ENCODE data around the gene UAP1L1. TPM values are rescaled to one million over a fixed set of nuclear protein-coding genes. Genes with fewer than 3 reads are reported as not detected.
A peak's percentile ranks its signal among the peaks of the same experiment; 100 is the strongest.

The UAP1L1 gene
- total RNA-seq, 4 donors from 2014 or later = 5.0 to 10.1 (median 6.8) TPM

- Histone ChIP-seq H3K27ac (no peak overlapping the region), H3K4me3 (no peak overlapping the region), H3K27me3 (peaks cover 59% of the 10 kb centered on the region), H3K9me3 (no peaks in the 10 kb centered on the region), H3K36me3 (no peaks in the 10 kb centered on the region), H3K4me1 (peaks cover 60% of the 10 kb centered on the region)
- TF ChIP-seq POLR2AphosphoS5 (IDR thresholded peaks at IDR 0.05) (no peak), CTCF (IDR thresholded peaks at IDR 0.05) (no peak), POLR2A (IDR thresholded peaks at IDR 0.05) (no peak), EP300 (IDR thresholded peaks at IDR 0.05) (no peak)
- 62% methylated on average over 2 of the region's 8 CpGs for WGBS
- DNase-seq (ENCODE audit: low spot score in 2 of 2) = no peak
These were observed 25.0 kb upstream of the UAP1L1 start for GRCh38 chr9:137052293-137052692.

- Histone ChIP-seq H3K36me3 (no peaks in the 10 kb centered on the region), H3K4me1 (peaks cover 62% of the 10 kb centered on the region), H3K27me3 (peaks cover 49% of the 10 kb centered on the region), H3K27ac (no peak overlapping the region), H3K9me3 (no peaks in the 10 kb centered on the region), H3K4me3 (peak overlapping the region; percentile 62)
- TF ChIP-seq EP300 (IDR thresholded peaks at IDR 0.05) (no peak), POLR2A (IDR thresholded peaks at IDR 0.05) (no peak), CTCF (IDR thresholded peaks at IDR 0.05) (no peak), POLR2AphosphoS5 (IDR thresholded peaks at IDR 0.05) (no peak)
- 0% methylated on average over 1 of the region's 71 CpGs for WGBS
- DNase-seq (ENCODE audit: low spot score in 2 of 2) = no peak
These were observed 24.0 kb upstream of the UAP1L1 start for GRCh38 chr9:137052998-137053943.

DNA sequence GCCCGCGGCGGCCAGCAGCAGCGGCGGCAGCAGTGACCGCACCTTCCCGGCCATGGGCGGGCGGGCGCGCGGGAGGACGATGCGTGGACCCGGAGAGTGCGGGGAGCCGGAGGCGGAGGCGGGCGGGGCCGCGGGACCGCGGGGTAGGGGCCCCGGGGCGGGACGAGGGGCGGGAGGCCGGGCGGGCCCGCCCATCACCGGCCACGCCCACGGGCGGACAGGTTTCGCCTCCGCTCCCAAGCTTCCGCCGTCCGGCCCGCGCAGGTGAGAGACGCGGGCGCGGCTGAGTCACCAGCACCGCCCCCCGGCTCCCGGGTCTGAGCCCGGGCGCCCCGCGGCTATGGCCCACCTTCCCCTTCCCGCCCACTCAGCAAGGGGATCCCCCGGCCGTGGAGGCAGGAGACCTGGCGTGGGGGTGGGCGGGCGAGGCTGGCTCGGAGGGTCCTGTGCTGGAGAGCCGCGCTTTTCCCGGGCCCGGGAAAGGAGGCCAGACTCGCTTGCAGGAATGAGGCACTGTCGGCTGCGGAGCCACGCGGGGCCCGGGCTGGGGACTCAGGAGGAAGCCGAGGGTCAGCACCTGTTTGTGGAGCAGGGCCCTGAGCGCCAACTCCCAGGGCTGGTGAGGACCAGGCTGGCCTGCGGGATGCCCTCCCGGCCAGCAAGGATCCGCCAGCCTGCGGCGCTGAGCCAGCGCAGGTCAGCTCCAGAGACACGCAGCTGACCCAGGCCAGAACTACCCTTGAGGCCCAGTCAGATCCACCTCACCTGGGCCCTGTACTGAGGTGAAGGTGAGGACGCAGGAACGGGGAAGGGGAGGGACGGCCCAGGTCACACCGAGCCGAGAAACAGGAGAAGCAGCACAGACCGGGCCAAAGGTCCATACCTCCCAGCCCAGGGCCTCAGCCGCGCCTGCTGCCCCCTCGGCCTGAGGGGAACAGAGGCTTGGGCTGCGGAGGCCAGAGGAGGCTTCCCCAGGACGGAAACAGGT lies 23.1 kb upstream of the UAP1L1 start, which contains the start of gene ENTPD2:
Gene ENTPD2 (minus strand): TSS at position 118 of the 988 bp plus-strand sequence. CDS start 64 bp downstream, at position 54.
- peaks cover 39% of the 10 kb centered on the region for H3K27me3 ChIP-seq
- no peaks in the 10 kb centered on the region for H3K9me3 ChIP-seq
- no peak for TF ChIP-seq EP300 (IDR thresholded peaks at IDR 0.05)
- TF ChIP-seq POLR2A (IDR thresholded peaks at IDR 0.05) = no peak
- TF ChIP-seq POLR2AphosphoS5 (IDR thresholded peaks at IDR 0.05) = no peak
- TF ChIP-seq CTCF (IDR thresholded peaks at IDR 0.05) = no peak
- no CpG with 5 or more reads among the region's 90 CpGs for WGBS
- DNase-seq (ENCODE audit: low spot score in 2 of 2) = no peak
- peaks cover 53% of the 10 kb centered on the region for H3K4me1 ChIP-seq
- peak within 1 kb of the TSS; percentile 22 for H3K27ac ChIP-seq
- H3K36me3 ChIP-seq = no peaks in the 10 kb centered on the region
- H3K4me3 ChIP-seq = peak within 1 kb of the TSS; percentile 62

- no peaks in the 10 kb centered on the region for H3K36me3 ChIP-seq
- peaks cover 47% of the 10 kb centered on the region for H3K4me1 ChIP-seq
- 69% methylated on average over 5 of the region's 17 CpGs for WGBS
- peaks cover 33% of the 10 kb centered on the region for H3K27me3 ChIP-seq
- no peak for TF ChIP-seq EP300 (IDR thresholded peaks at IDR 0.05)
- TF ChIP-seq POLR2A (IDR thresholded peaks at IDR 0.05) = no peak
- TF ChIP-seq POLR2AphosphoS5 (IDR thresholded peaks at IDR 0.05) = no peak
- no peak for TF ChIP-seq CTCF (IDR thresholded peaks at IDR 0.05)
- peak overlapping the region; percentile 20 for H3K27ac ChIP-seq
- DNase-seq (ENCODE audit: low spot score in 2 of 2) = no peak
- H3K4me3 ChIP-seq = no peak overlapping the region
- H3K9me3 ChIP-seq = no peaks in the 10 kb centered on the region
These were observed 22.4 kb upstream of the UAP1L1 start for GRCh38 chr9:137054932-137055384.

All from suprapubic skin (tissue), 4 donors.